Kasumi-1 (cell line): ENCODE data around the gene HSBP1.

ENCODE experiments used
- DNase-seq, 2 experiments: peaks; one replicate each; lab custom pipeline; 2025; lab: John Stamatoyannopoulos, UW

Gene HSBP1

DNA sequence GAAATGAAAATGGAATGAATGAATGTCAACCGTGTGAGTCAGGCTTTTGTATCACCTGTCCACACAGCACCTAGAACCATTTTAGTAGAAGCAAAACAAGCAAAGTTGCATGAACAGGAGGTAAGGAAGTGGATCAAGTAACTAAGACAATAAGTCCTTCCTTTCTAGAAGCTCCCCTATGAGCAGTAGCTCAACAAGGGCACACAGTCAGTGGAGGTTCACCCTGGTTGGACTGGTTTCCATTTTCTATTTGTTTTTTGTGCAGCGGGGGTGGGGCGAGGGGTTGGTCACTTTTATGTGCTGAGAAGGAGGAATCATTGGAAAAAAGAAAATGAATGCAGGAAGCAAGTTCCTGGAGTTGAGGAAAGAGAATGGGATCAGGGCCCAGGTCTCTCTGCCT, 4.0 kb upstream of the HSBP1 start:
- DNase-seq = no peak

DNA sequence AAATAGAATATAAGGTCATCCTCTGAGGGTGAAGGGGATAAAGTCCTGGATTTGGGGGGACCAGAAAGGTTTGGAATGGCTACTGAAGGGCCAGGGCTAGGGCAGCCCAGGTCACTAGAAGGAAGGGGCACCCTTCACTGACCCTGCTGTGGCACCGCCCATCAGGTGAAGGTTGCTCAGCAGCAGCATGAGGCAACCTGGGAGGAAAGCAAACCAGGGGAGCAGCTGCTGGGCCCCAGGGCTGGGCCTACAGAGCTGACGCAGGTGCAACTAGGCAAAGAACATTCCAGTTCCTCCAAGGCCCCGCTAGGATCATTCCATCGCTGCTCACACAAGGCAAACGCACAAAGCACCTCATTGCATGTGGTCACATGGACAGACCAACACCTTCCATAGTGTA, 3.4 kb upstream of the HSBP1 start:
- DNase-seq = no peak

DNA sequence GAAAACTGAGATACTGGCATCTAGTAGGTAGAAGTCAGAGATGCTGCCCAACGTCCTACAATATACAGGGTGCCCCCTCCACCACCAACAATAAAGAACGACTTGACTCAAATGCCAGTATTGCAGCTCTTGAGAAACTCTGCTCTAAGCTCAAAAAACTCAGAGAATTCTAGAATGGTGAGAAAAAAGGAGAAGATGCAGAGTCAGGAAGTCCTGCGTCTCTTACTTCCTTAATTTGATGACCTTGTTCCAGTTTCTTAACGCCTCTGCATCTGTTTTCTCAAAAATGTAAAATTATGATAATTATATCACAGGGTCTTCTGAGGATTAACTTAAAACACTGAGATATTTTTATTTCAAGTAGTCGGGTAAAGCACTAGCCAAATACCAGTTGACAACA, 1.7 kb upstream of the HSBP1 start:
- DNase-seq = peak; percentile 73 to 75

GRCh38 chr16:83806731-83807130, 1.0 kb upstream of the HSBP1 start:
- no peak for DNase-seq

GRCh38 chr16:83807327-83807709, 460 bp upstream of the HSBP1 start:
- DNase-seq = no peak

DNA sequence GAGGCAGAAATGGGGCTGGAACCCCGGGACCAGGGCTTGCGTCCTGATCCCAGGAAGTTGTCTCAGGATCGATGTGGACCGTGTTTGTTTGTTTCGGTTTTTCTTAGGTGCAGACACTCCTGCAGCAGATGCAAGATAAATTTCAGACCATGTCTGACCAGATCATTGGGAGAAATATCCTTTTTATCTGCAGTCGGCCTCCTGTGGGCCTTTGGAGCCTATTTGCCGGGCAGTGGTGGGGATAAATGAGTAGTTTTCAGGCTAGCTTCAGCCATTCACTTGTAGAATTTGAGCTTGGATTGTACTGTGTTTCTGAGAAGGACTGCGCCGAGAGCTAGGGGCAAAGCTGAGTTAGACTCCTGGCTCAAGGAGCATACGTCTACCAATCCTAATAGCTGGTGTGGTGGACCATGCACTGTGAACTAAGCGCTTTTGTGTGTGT, 816 bp downstream of the HSBP1 start:
- no peak for DNase-seq

- DNase-seq = no peak
Measured at GRCh38 chr16:83809092-83809491, 1.3 kb downstream of the HSBP1 start.

DNA sequence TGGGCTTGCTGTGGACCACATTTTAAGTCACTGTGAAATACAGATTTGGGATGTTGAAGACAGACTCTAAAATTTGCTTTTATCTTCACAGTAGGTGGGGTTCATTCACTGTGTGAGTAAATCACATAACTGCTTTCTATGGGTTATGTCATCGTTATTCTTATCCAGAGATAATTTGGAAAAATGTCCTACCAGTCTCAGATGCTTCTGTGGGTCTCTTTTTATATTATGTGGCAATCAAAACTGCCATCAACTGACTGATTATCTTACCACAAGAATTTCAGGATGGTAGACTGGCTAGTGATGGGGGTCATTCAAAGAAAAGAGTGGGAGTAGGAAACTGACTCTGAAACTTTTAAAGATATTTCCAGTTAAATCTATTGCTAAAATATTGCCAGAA, 3.1 kb downstream of the HSBP1 start:
- no peak for DNase-seq

- peak in 1 of 2 experiments; percentile 5 for DNase-seq
Measured at GRCh38 chr16:83813823-83814658, 6.3 kb downstream of the HSBP1 start.

DNA sequence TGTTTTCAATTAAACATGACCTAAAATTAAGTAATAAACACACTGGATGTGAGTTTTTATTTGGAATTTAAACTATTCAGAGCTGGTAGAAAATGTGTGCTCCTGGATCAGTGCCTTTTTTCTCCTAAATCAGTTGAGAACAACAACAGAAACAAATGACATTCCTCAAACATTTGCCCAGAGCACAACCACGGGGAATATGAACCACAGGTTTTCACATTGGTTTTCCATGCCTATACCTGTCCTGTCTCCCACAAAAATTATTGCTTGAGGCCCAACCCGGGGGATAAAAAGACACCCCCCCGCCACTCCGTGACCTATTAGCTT, 6.8 kb downstream of the HSBP1 start:
- DNase-seq = no peak

DNA sequence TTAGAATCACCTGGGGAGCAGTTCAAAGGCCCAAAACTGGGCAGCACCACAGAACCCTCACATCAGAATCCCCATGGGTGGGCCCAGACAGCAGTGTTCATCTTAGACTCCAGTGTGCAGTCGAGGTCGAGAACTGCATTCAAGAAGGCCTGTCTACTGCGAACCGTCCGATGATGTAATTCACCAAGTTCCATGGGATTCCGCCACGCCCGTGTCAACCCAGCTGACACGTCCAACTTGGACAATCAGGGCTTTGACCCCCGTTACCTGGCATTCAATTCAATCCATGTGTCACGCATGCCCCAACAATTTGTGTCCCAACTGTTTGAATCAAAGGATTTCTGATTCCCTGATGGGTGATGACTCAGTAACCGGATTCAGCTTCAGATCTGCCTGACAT, 9.2 kb downstream of the HSBP1 start:
- no peak for DNase-seq

GRCh38 chr16:83818276-83818675, 10.5 kb downstream of the HSBP1 start:
- DNase-seq = no peak

DNA sequence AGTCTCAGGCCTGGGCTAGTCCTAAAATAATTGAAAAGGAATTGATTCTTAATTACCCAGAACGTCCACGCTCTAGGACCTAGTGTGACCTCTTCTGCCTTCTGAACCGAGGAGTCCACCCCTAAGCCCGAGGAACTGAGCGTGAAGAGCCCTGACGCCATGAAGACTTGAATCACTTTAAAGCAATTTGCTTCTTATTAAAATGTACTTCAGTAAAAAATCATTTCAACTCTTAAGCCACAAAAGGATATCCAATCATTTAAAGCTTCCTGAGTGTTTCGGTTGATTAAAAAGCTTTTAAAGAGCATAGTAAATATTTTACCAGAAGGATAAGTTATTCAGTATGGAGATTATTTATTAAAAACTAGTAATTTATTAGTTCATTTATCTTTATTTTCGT, 11.6 kb downstream of the HSBP1 start:
- DNase-seq = no peak

DNA sequence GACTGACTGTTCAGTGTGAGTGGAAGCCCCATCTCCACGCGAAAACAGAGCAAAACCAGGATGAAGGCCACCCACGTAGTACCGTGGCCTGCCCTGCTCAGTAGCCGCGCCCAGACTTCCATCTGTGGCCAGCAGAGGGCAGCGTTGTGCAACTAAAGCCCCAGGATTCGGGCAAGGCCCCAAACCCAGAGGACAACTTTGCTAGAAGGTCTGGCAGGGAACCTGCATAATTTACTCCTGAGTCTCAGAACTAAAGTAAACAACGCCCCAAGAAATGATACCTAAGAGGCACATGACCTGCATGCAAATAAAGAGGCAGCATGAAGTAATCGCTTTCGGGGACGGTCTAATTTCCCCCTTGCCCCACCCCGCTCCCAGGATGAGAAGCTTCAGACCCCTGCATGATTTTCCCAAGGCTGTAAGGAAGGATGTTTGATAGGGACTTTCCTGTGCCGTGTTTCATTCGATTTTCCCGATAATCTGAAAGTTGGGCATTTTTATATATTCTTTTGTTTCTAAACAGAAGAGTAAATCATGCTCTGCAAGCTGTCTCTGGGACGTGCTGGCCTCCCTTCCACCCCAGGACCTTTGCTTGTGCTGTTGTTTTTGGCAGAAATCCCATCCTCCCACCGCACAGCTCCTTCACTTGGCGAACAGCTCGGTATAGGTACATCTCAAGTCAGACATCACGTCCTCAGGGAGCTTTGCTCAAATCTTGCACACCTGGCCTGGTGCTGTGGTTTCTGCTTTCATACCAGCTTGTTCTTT, 18.6 kb downstream of the HSBP1 start:
- peak; percentile 63 to 67 for DNase-seq

- no peak for DNase-seq
Measured at GRCh38 chr16:83830091-83830768, 22.5 kb downstream of the HSBP1 start.

GRCh38 chr16:83830769-83831455, 23.1 kb downstream of the HSBP1 start:
- no peak for DNase-seq

GRCh38 chr16:83831456-83831987, 23.7 kb downstream of the HSBP1 start:
- DNase-seq = no peak

- DNase-seq = no peak
Measured at GRCh38 chr16:83833921-83834320, 26.1 kb downstream of the HSBP1 start.

GRCh38 chr16:83835586-83836566, 28.1 kb downstream of the HSBP1 start:
- DNase-seq = peak; percentile 52 to 77

DNA sequence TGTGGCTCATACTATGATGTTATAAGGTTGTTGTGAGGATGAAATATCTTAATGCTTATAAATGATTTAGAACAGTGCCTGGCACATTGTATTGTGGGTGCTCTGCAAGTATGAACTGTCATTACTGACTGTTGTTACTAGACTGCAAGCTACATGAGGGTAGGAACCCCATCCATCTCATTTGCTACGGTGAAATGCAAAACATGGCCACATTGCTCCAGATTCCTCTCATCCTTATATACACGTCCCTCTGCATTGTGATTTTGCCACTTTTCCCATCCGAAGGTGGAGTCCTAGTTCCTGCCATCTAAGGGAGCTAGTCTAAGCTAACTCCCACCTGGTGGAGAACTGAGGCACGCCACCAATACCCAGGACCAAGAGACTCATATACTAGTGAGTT, 29.8 kb downstream of the HSBP1 start:
- no peak for DNase-seq

- no peak for DNase-seq
Measured at GRCh38 chr16:83838151-83838550, 30.4 kb downstream of the HSBP1 start.
